H1 (cell line): ENCODE measurements around the gene VSTM2B.

Source experiments
- CREB1 ChIP-seq: IDR thresholded peaks from 2 replicates; pipeline ENCODE4 v1.6.1; 2012; ENCODE audit warnings: inconsistent platforms
- CTCF ChIP-seq, 3 experiments: IDR thresholded peaks; 1 replicate in 2 of 3; 2 replicates in 1 of 3; pipeline versions ENCODE4 v1.5.1 to v1.6.1; 2011; ENCODE audit warnings: low read length in 3 of 3, mild to moderate bottlenecking in 3 of 3, inconsistent platforms in 2 of 3, low read depth in 1 of 3, moderate library complexity in 1 of 3; ENCODE audit not compliant: insufficient read depth in 1 of 3; ENCODE audit errors: control extremely low read depth in 1 of 3
- POLR2A ChIP-seq, 2 experiments: IDR thresholded peaks; 1 replicate in 1 of 2; 2 replicates in 1 of 2; pipeline ENCODE4 v1.6.1; 2011; ENCODE audit warnings: low read depth in 2 of 2, low read length in 2 of 2, mild to moderate bottlenecking in 2 of 2; ENCODE audit errors: control extremely low read depth in 1 of 2
- SIRT6 ChIP-seq: IDR thresholded peaks from one replicate; pipeline ENCODE4 v1.7.1; 2012; ENCODE audit warnings: low read length, inconsistent platforms

- no peak for TF ChIP-seq CREB1
- no peak for TF ChIP-seq POLR2A (IDR thresholded peaks at IDR 0.05; ENCODE audit: control extremely low read depth in 1 of 2, low read depth in 2 of 2, low read length in 2 of 2)
- TF ChIP-seq SIRT6: no peak
- TF ChIP-seq CTCF (IDR thresholded peaks at IDR 0.05; ENCODE audit: control extremely low read depth in 1 of 3, insufficient read depth in 1 of 3, low read depth in 1 of 3, low read length in 3 of 3): no peak
Observed at GRCh38 chr19:29547981-29548380, 22.2 kb downstream of the VSTM2B start.
